CD4-positive, CD25-positive, alpha-beta regulatory T cell (primary cell): ENCODE measurements around the gene TBC1D24. TPM values are rescaled to one million over a fixed set of nuclear protein-coding genes. Genes with fewer than 3 reads are reported as not detected.
"Not testable (repeated sequence)": the region's sequence is repeated elsewhere in the genome, so short reads cannot be mapped to it uniquely, and the experiment has no call there.

Experiments
- ATAC-seq, 2 donors: fragments of 150-1000 bp; cut with Tn5 transposase; one replicate each; pipeline ENCODE4 v1.10.0; 2021; ENCODE audit warnings: low read depth in 2 of 2, moderate number of reproducible peaks in 2 of 2, moderate library complexity in 1 of 2
- DNase-seq, 3 donors: peaks; one replicate each; pipeline versions ENCODE4 v3.0.0 to v3.0.0-alpha.2; 2012 to 2022; ENCODE audit warnings: mixed read lengths in 1 of 3
- H3K27ac ChIP-seq: one replicate; pipeline ENCODE4 v1.7.0; 2013; ENCODE audit warnings: mild to moderate bottlenecking, low read length; ENCODE audit not compliant: insufficient read depth, poor library complexity, severe bottlenecking
- H3K27me3 ChIP-seq: one replicate; pipeline ENCODE4 v1.7.0; 2013; ENCODE audit warnings: low read length; ENCODE audit not compliant: control insufficient read depth, insufficient read depth
- H3K36me3 ChIP-seq: one replicate; pipeline ENCODE4 v1.7.0; 2013; ENCODE audit warnings: mild to moderate bottlenecking, low read length, moderate library complexity; ENCODE audit not compliant: control insufficient read depth, insufficient read depth
- H3K4me1 ChIP-seq: 2 replicates; pipeline ENCODE4 v1.7.0; 2013; ENCODE audit warnings: mild to moderate bottlenecking, low read length; ENCODE audit not compliant: insufficient read depth, control insufficient read depth, poor library complexity, severe bottlenecking
- H3K4me3 ChIP-seq: one replicate; pipeline ENCODE4 v1.7.0; 2013; ENCODE audit warnings: low read depth, mild to moderate bottlenecking, low read length, moderate library complexity
- H3K9me3 ChIP-seq, 2 experiments: 1 replicate in 1 of 2; 2 replicates in 1 of 2; pipeline ENCODE4 v1.7.0; 2013; ENCODE audit warnings: low read length in 2 of 2, mild to moderate bottlenecking in 1 of 2, moderate library complexity in 1 of 2; ENCODE audit not compliant: control insufficient read depth in 2 of 2
- H3K27ac Mint-ChIP-seq, 3 donors: one replicate each; pipeline ENCODE4 v1.8.0; 2020 to 2022; ENCODE audit warnings: mild to moderate bottlenecking in 3 of 3, mixed read lengths in 3 of 3, moderate library complexity in 2 of 3
- H3K27me3 Mint-ChIP-seq: one replicate; pipeline ENCODE4 v1.8.0; 2022; ENCODE audit warnings: mild to moderate bottlenecking, mixed read lengths
- H3K36me3 Mint-ChIP-seq: one replicate; pipeline ENCODE4 v1.8.0; 2020; ENCODE audit warnings: mixed read lengths
- H3K4me1 Mint-ChIP-seq, 4 donors: one replicate each; pipeline ENCODE4 v1.8.0; 2020 to 2022; ENCODE audit warnings: mixed read lengths in 4 of 4, mild to moderate bottlenecking in 1 of 4
- H3K4me3 Mint-ChIP-seq, 4 donors: one replicate each; pipeline ENCODE4 v1.8.0; 2020 to 2022; ENCODE audit warnings: mild to moderate bottlenecking in 4 of 4, mixed read lengths in 4 of 4, moderate library complexity in 3 of 4
- H3K9me3 Mint-ChIP-seq, 7 donors: one replicate each; pipeline ENCODE4 v1.8.0; 2020 to 2022; ENCODE audit warnings: mixed read lengths in 7 of 7, mild to moderate bottlenecking in 3 of 7, moderate library complexity in 2 of 7
- polyA plus RNA-seq, 4 donors: library from polyadenylated mRNA; unstranded; fragments of 300-500 nt; fragmentation: Illumina TruSeq; gene quantifications; one replicate each; pipeline ENCODE4 v1.2.3, GENCODE V29; 2021
- total RNA-seq: library from RNA; stranded (reverse); gene quantifications from one replicate; pipeline ENCODE4 v1.2.3, GENCODE V29; 2022

TBC1D24 gene
- total and polyA plus RNA-seq, 5 donors from 2014 or later, result 0.84 to 5.8 (median 1.4) TPM

GRCh38 chr16:2533142-2533755, 58.3 kb downstream of the TBC1D24 start:
- Mint-ChIP-seq H3K27me3 (peaks cover 15% of the 10 kb centered on the region), H3K4me3 (peak overlapping the region; percentile 97 to 99 (median 98)), H3K27ac (peak overlapping the region; percentile 87 to 99 (median 99)), H3K4me1 (peaks cover 0 to 28% (median 16%) of the 10 kb centered on the region in 4 donors)
- not testable (repeated sequence) for ATAC-seq, DNase-seq, H3K36me3 Mint-ChIP-seq, H3K9me3 Mint-ChIP-seq, H3K9me3 ChIP-seq, H3K36me3 ChIP-seq, H3K27me3 ChIP-seq
- Histone ChIP-seq H3K4me1 (peaks cover 21% of the 10 kb centered on the region), H3K4me3 (peak overlapping the region; percentile 73), H3K27ac (peak overlapping the region; percentile 95)

DNA sequence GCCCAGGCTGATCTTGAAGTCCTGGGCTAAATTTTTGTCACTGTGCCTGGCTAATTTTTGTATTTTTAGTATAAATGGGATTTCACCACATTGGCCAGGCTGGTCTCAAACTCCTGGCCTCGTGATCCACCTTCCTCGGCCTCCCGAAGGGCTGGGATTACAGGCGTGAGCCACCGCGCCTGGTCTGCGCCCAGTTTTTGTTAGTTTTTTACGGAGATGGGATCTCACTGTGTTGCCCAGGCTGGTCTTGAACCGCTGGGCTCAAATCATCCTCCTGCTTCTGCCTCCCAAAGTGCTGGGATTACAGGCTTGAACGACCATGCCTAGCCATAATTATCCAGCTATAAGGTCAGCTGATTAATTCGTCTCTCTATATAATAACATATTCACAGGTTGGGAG, 59.0 kb downstream of the TBC1D24 start:
- H3K27ac ChIP-seq, result no peak overlapping the region
- Mint-ChIP-seq H3K27me3 (peaks cover 15% of the 10 kb centered on the region), H3K4me1 (peaks cover 0 to 33% (median 19%) of the 10 kb centered on the region in 4 donors), H3K4me3 (peak overlapping the region; percentile 74 to 92 (median 76)), H3K36me3 (no peaks in the 10 kb centered on the region), H3K27ac (peak overlapping the region in 2 of 3 donors; percentile 85 to 93), H3K9me3 (no peaks in the 10 kb centered on the region)
- H3K36me3 ChIP-seq, result peaks cover 3% of the 10 kb centered on the region
- H3K9me3 ChIP-seq, result no peaks in the 10 kb centered on the region
- peaks cover 26% of the 10 kb centered on the region for H3K4me1 ChIP-seq
- no peak for DNase-seq
- H3K27me3 ChIP-seq, result no peaks in the 10 kb centered on the region
- no peak overlapping the region for H3K4me3 ChIP-seq
- no peak for ATAC-seq

DNA sequence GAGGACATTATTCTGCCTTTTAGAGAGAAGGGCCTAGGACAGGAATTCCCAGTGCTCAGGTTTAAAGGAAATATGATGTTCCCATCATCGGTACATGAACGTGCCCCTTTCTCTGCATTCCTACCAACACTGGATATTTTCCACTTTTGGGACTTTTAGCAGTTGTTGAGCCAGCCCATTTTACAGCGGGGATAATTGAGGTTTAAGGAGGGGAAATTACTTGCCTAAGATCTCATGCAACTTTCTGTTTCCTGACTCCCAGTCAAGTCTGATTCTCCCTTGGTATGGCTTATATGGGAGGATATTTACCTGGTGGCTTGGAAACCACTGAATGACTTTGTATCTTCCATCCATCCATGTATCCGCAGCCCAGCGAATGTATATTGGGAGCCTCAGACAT, 59.4 kb downstream of the TBC1D24 start:
- not testable (repeated sequence) for DNase-seq, H3K4me3 ChIP-seq, H3K36me3 ChIP-seq, H3K27me3 ChIP-seq, H3K9me3 Mint-ChIP-seq, H3K36me3 Mint-ChIP-seq, H3K9me3 ChIP-seq, H3K27ac ChIP-seq, ATAC-seq
- H3K4me3 Mint-ChIP-seq, result peak overlapping the region; percentile 74 to 92 (median 76)
- H3K27me3 Mint-ChIP-seq, result peaks cover 15% of the 10 kb centered on the region
- H3K4me1 Mint-ChIP-seq, result peaks cover 2 to 37% (median 22%) of the 10 kb centered on the region in 4 donors
- peaks cover 30% of the 10 kb centered on the region for H3K4me1 ChIP-seq
- peak overlapping the region in 2 of 3 donors; percentile 85 to 93 for H3K27ac Mint-ChIP-seq

DNA sequence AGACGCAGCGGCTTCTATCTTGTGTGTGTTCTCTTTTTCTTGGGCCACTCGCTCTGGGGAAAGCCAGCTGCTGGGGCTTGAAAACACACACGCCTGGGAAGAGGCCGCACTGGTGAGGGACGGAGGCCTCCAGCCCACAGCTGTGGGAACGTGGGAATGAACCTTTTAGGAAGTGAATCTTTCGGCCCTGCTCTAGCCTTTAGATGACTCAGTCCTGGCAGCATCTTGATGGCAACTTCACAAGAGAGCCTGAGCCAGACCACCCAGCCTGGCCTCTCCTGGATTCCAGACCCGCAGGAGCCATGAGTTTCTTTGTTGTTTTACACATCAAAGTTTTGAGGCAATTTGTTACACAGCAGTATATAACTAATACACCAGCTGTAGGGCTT, 60.7 kb downstream of the TBC1D24 start:
- no peak overlapping the region for H3K4me3 ChIP-seq
- Mint-ChIP-seq H3K9me3 (no peaks in the 10 kb centered on the region), H3K27ac (no peak overlapping the region), H3K4me1 (peaks cover 4 to 47% (median 30%) of the 10 kb centered on the region in 4 donors), H3K27me3 (peaks cover 15% of the 10 kb centered on the region), H3K36me3 (no peaks in the 10 kb centered on the region), H3K4me3 (peak overlapping the region in 3 of 4 donors; percentile 21 to 92 (median 62))
- ATAC-seq, result no peak
- H3K9me3 ChIP-seq, result no peaks in the 10 kb centered on the region
- H3K36me3 ChIP-seq, result no peaks in the 10 kb centered on the region
- DNase-seq, result no peak
- H3K4me1 ChIP-seq, result peaks cover 36% of the 10 kb centered on the region
- H3K27ac ChIP-seq, result no peak overlapping the region
- H3K27me3 ChIP-seq, result no peaks in the 10 kb centered on the region

GRCh38 chr16:2537451-2538379, 62.8 kb downstream of the TBC1D24 start, which contains the start of gene PDPK1:
Gene PDPK1 (plus strand): TSS chr16:2538021. CDS start chr16:2538113, 92 bp downstream.
- peak; percentile 92 to 97 (median 95) for DNase-seq
- peak; percentile 92 for ATAC-seq
- H3K9me3 ChIP-seq, result no peaks in the 10 kb centered on the region
- peak within 1 kb of the TSS; percentile 75 for H3K27ac ChIP-seq
- H3K27me3 ChIP-seq, result no peaks in the 10 kb centered on the region
- H3K4me1 ChIP-seq, result peaks cover 33% of the 10 kb centered on the region
- H3K36me3 ChIP-seq, result no peaks in the 10 kb centered on the region
- Mint-ChIP-seq H3K4me3 (peak within 1 kb of the TSS; percentile 89 to 92 (median 90)), H3K27ac (peak within 1 kb of the TSS; percentile 69 to 94 (median 86)), H3K4me1 (peaks cover 4 to 54% (median 31%) of the 10 kb centered on the region in 4 donors), H3K36me3 (no peaks in the 10 kb centered on the region), H3K9me3 (no peaks in the 10 kb centered on the region), H3K27me3 (peaks cover 4% of the 10 kb centered on the region)
- peak within 1 kb of the TSS; percentile 78 for H3K4me3 ChIP-seq

GRCh38 chr16:2539192-2539844, 64.4 kb downstream of the TBC1D24 start:
- peaks cover 4 to 47% (median 31%) of the 10 kb centered on the region in 4 donors for H3K4me1 Mint-ChIP-seq
- DNase-seq, result not testable (repeated sequence)

DNA sequence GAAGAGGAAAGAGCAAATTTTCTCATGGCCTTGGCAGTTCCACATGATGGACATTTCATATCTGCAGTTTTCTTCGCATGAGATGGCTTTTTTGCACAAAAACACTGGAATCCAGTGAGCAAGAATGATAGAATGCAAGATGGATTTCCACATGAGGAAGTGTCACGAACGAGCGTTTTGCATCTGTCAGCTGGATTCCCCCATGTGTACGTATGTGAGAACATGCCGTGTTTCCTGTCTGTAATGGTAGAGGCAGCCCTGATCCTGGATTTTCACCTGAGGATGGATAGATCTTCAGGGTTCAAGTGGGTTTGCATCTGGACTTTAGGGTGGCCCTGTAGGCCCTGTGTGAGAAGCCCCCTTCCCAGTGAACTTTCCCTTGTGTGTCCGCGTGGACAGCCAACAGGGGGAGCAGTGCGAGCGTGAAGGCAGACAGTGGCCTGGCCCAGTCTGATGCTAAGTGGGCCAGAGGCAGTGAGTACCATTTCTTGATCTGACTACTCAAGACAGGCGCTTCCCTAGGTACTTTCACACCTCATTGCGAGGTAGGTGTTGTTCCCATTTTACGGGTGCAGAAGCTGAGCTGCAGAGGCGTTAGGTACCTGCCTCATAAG, 65.0 kb downstream of the TBC1D24 start:
- peaks cover 27% of the 10 kb centered on the region for H3K4me1 ChIP-seq
- H3K4me1 Mint-ChIP-seq, result peaks cover 4 to 50% (median 31%) of the 10 kb centered on the region in 4 donors
- peak overlapping the region in 1 of 3 donors; percentile 73 for H3K27ac Mint-ChIP-seq
- H3K4me3 Mint-ChIP-seq, result peak overlapping the region; percentile 86 to 92 (median 88)
- H3K27ac ChIP-seq, DNase-seq, H3K9me3 Mint-ChIP-seq, H3K36me3 ChIP-seq, H3K9me3 ChIP-seq, ATAC-seq, H3K27me3 Mint-ChIP-seq, H3K4me3 ChIP-seq, H3K36me3 Mint-ChIP-seq, H3K27me3 ChIP-seq: not testable (repeated sequence)

More at GRCh38 chr16:2539192-2539844, 64.4 kb downstream of the TBC1D24 start:
- not testable (repeated sequence) for H3K9me3 ChIP-seq, H3K27ac ChIP-seq, ATAC-seq, H3K27me3 ChIP-seq, H3K36me3 Mint-ChIP-seq, H3K9me3 Mint-ChIP-seq, H3K27me3 Mint-ChIP-seq, H3K36me3 ChIP-seq
- peak overlapping the region in 1 of 3 donors; percentile 73 for H3K27ac Mint-ChIP-seq
- peak overlapping the region; percentile 86 to 92 (median 88) for H3K4me3 Mint-ChIP-seq
- peaks cover 27% of the 10 kb centered on the region for H3K4me1 ChIP-seq
- H3K4me3 ChIP-seq, result peak overlapping the region; percentile 15
